ENCODE data around the gene SLC16A4.

GRCh38 chr1:110338886-110339406 is 51.9 kb downstream of the SLC16A4 start, which contains the start of gene RBM15:
- TF ChIP-seq, protein P1, sequence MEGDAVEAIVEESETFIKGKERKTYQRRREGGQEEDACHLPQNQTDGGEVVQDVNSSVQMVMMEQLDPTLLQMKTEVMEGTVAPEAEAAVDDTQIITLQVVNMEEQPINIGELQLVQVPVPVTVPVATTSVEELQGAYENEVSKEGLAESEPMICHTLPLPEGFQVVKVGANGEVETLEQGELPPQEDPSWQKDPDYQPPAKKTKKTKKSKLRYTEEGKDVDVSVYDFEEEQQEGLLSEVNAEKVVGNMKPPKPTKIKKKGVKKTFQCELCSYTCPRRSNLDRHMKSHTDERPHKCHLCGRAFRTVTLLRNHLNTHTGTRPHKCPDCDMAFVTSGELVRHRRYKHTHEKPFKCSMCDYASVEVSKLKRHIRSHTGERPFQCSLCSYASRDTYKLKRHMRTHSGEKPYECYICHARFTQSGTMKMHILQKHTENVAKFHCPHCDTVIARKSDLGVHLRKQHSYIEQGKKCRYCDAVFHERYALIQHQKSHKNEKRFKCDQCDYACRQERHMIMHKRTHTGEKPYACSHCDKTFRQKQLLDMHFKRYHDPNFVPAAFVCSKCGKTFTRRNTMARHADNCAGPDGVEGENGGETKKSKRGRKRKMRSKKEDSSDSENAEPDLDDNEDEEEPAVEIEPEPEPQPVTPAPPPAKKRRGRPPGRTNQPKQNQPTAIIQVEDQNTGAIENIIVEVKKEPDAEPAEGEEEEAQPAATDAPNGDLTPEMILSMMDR (IDR thresholded peaks at IDR 0.05): no peak
- TF ChIP-seq POLR2AphosphoS5 (IDR thresholded peaks at IDR 0.05) (no peak), POLR2A (IDR thresholded peaks at IDR 0.05) (no peak)
